Astrocyte of the hippocampus (primary cell): ENCODE measurements around the gene TM9SF2.
"Not testable (repeated sequence)": the region's sequence is repeated elsewhere in the genome, so short reads cannot be mapped to it uniquely, and the experiment has no call there.

ENCODE experiments used
- DNase-seq: peaks from one replicate; pipeline ENCODE4 v3.0.0; 2011; ENCODE audit warnings: low read depth, low spot score

TM9SF2 gene

GRCh38 chr13:99501184-99501847 is at the start of gene TM9SF2:
Gene TM9SF2, plus strand, starts transcription at chr13:99501472. Its CDS starts 135 bp downstream, at chr13:99501607.
- peak; percentile 99 for DNase-seq

DNA sequence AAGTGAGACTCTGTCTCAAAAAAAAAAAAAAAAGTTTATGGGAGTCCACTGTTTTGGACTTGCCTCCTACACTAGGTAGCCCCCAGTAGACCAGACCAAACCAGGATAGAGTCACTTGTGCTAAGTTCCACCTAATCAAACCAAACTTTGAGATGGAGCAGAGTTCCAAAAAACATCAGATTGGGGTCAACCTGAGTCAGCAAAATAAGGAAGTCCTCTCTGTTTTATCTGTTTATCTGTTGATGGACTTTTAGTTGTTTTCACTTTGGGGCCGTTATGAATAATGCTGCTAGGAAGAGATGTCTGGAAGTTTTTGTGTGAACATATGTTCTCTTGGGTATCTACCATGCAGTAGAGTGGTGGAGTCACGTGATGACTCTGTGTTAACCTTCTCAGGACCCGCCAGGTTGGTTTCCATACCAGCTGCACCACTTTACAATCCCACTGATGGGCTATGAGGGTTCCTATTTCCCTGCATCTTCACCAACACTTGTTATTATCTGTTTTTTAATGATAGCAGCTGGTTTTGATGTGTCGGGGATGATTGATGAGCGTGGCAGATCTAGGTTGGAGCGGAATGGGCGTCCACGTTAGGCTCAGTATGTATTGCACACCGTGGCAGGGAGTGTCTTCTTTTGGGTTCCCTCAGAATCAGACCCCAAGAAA is 46.6 kb upstream of the TM9SF2 start:
- DNase-seq, result no peak

DNA sequence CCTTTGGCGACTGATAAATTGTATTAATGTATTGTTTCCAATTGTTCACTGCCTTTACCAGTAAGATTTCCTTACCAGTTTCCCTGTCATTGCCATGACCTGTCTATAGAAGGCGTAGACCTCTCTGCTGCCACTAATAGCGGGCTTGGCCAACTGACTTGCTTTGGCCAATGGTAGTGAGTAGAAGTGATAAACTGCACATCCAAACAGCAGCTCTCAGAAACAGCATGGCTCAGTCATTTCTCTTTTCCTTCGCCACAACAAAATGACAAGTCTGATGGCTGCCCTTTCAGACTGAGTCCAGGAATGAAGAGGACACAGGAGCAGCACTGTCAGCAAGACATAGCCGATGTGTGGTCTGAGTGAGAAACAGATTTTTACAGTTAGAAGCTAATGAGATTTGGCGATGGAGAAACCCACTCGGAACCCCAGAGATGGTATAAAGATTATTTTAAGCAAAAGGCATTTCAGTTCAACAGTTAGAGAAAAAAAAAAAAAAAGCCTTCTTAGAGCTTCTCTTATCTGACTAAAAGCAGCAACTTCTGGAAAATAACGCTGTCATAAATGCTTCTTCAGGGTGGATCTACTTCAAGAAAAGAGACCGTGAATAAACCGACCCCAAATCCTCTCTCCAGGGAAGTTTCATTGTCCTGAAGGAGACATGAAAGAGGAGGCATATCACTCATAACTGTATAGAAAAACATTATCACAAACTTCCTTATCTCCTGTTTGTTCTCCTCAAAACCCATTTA is 42.0 kb upstream of the TM9SF2 start:
- DNase-seq, result no peak

DNA sequence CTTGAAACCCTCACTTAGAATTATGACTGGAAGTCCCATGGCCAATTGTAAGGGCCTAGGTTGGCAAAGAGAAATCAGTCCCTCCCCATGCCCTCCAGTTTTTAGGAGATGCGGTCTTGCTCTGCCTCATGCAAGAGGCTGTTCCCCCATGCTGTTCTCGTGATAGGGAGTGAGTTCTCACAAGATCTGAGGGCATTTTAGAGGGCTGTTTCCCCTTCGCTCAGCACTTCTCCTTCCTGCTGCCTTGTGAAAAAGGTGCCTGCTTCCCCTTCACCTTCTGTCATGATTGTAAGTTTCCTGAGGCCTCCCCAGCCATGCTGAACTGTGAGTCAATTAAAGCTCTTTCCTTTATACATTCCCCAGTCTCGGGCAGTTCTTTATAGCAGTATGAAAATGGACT is 40.5 kb upstream of the TM9SF2 start:
- not testable (repeated sequence) for DNase-seq

- DNase-seq, result no peak
Observed at GRCh38 chr13:99463646-99464397, 37.5 kb upstream of the TM9SF2 start.

DNA sequence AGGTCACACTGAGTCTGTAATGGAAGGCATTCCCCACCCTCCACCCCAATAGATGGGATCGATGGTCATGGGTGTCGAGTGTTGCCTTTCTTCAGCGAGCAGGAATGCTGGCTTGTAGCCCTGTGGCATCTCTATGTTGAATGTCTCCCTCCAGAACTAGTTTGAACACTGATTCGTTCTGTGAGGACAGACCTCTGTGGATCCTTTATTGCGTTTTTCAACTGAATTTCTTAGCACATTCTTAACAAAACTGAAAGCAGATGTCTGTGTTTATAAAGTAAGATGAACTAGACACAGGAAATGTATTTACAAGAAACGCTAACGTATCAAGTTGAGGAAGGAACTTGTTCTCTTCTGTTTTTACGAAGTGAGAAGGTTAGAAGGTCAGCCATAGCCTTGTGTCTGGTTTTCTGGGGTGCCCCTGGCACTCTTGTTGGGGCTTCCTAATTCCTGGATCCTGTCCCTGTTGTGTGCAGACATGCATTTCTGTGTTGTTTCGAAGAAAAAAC is 36.8 kb upstream of the TM9SF2 start:
- no peak for DNase-seq

- DNase-seq, result no peak
Observed at GRCh38 chr13:99465454-99465853, 35.8 kb upstream of the TM9SF2 start.

DNA sequence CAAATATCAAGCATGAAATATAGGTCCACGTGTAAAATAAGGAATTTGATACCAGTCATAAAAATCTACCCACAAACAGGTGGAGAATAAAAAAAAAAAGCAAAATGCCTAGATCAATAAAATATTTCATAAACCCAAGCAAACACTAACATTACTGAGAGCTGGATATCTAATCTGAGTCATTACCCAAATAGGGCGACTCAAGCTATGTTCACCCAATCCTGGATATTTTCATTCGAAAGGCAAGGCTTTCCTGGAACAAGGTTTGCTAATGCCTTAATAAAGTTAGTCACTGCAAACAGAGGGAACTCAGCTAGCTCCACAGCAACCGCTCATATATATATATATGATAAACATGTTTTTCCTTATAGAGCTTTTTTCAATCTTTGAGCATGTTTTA is 33.5 kb upstream of the TM9SF2 start:
- peak; percentile 31 for DNase-seq

- DNase-seq, result no peak
Observed at GRCh38 chr13:99469041-99469440, 32.2 kb upstream of the TM9SF2 start.

DNA sequence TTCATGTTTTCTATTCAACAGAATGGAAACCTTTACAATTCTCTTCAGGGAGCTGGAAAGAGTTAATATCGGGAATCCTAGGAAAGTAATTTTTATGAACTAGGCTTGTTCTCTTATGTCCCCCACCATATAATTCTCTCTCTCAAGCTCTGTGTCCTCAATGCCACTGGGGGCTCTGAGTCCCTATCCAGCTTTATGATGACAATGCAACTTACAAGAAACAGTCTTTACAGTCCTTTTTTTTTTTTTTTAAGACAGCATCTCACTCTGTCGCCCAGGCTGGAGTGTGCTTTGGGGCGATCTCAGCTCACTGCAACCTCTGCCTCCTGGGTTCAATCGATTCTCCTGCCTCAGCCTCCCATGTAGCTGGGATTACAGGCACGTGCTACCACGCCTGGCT is 31.2 kb upstream of the TM9SF2 start:
- DNase-seq, result no peak

- no peak for DNase-seq
Observed at GRCh38 chr13:99471221-99472121, 29.8 kb upstream of the TM9SF2 start.

DNA sequence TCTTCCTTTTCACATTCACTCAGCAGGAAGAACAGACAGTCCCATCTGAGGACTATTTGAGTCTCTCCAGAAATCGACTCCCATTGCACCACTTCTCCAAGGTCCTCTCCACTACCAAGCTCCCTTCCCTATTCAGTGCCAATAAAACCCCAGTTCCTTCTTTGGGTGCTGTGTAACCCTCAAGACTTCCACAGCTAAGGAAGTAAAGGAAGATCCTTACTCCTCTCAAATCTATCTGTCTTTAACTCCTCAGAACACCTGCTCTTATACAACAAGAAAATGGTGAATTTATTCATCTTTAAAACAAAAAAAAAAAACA is 29.2 kb upstream of the TM9SF2 start:
- no peak for DNase-seq

DNA sequence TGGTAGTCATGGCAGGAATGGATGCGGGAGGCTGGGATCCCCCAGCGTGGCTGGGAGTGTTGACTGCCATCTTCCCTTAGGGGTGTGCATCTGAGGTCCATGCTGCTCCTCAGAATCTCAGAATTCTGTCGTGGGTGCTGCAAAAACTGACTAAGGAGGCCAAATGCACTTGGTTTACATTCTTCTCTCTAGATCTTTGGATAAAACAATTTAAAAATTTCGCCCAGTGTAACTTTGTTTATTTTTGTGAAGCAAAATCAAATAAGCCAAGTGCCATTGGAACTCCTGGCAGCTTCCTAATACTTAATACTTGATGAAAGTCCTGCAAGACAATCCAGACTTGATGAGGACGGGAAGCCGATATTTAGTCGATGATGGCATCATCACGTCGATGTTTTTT is 27.8 kb upstream of the TM9SF2 start:
- no peak for DNase-seq

GRCh38 chr13:99476648-99477047 is 24.6 kb upstream of the TM9SF2 start:
- no peak for DNase-seq

DNA sequence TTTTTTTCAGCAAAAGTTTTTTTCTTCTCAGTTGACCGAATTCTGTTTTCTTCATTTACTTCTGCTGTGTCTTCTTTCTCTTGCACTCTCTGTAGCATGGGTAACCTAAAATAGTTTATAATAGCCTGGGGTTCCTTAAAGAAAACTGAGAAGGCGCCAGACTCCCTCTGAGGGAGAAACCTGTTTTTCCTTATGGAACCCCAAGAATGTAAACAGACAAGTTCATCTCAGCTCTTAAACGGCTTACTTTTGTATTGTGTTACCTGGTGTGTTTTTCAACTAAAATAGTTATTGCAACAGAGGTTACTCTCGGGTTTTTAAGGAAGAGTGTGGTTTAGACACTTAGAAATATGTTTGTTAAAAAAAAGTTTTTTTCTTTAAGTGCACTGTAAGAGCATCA is 23.8 kb upstream of the TM9SF2 start:
- no peak for DNase-seq

GRCh38 chr13:99481366-99481765 is 19.9 kb upstream of the TM9SF2 start:
- no peak for DNase-seq

DNA sequence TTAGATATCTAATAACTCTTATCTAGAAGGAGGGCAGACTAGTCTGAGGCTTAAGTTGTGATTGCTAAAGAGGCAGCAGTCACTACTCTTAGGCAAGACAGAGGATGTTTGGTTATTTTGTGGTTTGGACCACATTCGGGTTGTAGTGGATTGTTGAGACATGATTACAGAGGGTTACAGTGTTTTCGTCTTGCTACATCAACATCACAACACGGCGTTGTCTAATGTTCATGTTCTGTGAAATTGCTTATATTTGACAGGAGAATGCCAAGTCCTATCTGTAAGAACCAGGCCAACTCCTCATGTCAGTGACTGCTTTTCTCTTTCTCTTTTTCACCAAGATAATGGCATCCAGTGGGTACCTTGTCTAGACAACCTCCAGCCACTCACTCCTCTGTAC is 16.8 kb upstream of the TM9SF2 start:
- no peak for DNase-seq

DNA sequence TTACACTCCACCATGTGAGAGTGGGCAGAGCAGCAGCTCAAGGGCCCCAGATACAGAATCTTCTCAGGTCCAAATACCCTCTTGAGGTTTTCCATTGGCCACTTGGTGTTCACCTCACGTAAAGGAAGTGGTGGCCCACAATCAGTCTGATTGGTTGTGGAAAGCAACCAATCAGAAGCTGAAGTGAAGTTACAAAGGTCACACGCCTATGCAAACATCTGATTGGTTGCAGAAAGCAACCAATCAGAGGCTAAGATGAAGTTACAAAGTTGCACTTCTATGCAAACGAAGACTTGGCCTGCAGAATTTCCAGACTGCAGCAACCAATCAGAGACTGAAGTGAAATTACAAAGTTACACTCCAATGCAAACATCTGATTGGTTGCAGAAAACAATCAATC is 14.3 kb upstream of the TM9SF2 start:
- no peak for DNase-seq

- DNase-seq, result no peak
Observed at GRCh38 chr13:99489028-99489427, 12.2 kb upstream of the TM9SF2 start.

DNA sequence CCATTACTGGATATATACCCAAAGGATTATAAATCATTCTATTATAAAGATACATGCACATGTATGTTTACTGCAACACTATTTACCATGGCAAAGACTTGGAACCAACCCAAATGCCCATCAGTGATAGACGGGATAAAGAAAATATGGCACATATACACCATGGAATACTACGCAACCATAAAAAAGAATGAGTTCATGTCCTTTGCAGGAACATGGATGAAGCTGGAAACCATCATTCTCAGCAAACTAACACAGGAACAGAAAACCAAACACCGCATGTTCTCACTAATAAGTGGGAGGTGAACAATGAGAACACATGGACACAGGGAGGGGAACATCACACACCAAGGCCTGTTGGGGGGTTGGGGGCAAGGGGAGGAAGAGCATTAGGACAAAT is 9.5 kb upstream of the TM9SF2 start:
- DNase-seq, result not testable (repeated sequence)
